Measurements from ENCODE around the gene PDSS2.

PDSS2 gene

GRCh38 chr6:107235511-107235910 lies 223.9 kb downstream of the PDSS2 start:
- Histone ChIP-seq H3K79me2 (ENCODE audit: insufficient read depth, low read length) (no peaks in the 10 kb centered on the region), H3K27ac (ENCODE audit: low read depth, low read length) (no peak overlapping the region), H3K36me3 (ENCODE audit: low read length) (no peaks in the 10 kb centered on the region), H3K4me2 (ENCODE audit: low read depth, low read length, poor library complexity, severe bottlenecking) (no peak overlapping the region), H2AFZ (ENCODE audit: low read depth, low read length, severe bottlenecking) (no peak overlapping the region), H3K9me3 (ENCODE audit: insufficient read depth, low read length) (no peaks in the 10 kb centered on the region), H3K9ac (ENCODE audit: low read length) (no peak overlapping the region), H3K27me3 (ENCODE audit: low read length) (no peaks in the 10 kb centered on the region), H3K4me3 (ENCODE audit: insufficient read depth, low read length, poor library complexity, severe bottlenecking) (no peak overlapping the region), H3K9me2 (replicated peaks; ENCODE audit: insufficient read depth, low read length) (no peaks in the 10 kb centered on the region), H4K20me1 (ENCODE audit: low read depth, low read length) (no peaks in the 10 kb centered on the region), H3F3A (ENCODE audit: insufficient read depth) (no peaks in the 10 kb centered on the region)
- no peak for TF ChIP-seq EZH2phosphoT487 (conservative IDR thresholded peaks at IDR 0.05; ENCODE audit: low read length)
- TF ChIP-seq, protein P1, sequence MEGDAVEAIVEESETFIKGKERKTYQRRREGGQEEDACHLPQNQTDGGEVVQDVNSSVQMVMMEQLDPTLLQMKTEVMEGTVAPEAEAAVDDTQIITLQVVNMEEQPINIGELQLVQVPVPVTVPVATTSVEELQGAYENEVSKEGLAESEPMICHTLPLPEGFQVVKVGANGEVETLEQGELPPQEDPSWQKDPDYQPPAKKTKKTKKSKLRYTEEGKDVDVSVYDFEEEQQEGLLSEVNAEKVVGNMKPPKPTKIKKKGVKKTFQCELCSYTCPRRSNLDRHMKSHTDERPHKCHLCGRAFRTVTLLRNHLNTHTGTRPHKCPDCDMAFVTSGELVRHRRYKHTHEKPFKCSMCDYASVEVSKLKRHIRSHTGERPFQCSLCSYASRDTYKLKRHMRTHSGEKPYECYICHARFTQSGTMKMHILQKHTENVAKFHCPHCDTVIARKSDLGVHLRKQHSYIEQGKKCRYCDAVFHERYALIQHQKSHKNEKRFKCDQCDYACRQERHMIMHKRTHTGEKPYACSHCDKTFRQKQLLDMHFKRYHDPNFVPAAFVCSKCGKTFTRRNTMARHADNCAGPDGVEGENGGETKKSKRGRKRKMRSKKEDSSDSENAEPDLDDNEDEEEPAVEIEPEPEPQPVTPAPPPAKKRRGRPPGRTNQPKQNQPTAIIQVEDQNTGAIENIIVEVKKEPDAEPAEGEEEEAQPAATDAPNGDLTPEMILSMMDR (IDR thresholded peaks at IDR 0.05; ENCODE audit: insufficient read depth, low read length, poor library complexity, severe bottlenecking), result no peak

- Histone ChIP-seq H3K27me3 (ENCODE audit: low read length) (no peaks in the 10 kb centered on the region), H3K4me2 (ENCODE audit: low read depth, low read length, poor library complexity, severe bottlenecking) (no peak overlapping the region), H4K20me1 (ENCODE audit: low read depth, low read length) (no peaks in the 10 kb centered on the region), H3K9me3 (ENCODE audit: insufficient read depth, low read length) (no peaks in the 10 kb centered on the region), H3K9me2 (replicated peaks; ENCODE audit: insufficient read depth, low read length) (no peaks in the 10 kb centered on the region), H3K79me2 (ENCODE audit: insufficient read depth, low read length) (no peaks in the 10 kb centered on the region), H3K27ac (ENCODE audit: low read depth, low read length) (no peak overlapping the region), H3K36me3 (ENCODE audit: low read length) (no peaks in the 10 kb centered on the region), H3K4me3 (ENCODE audit: insufficient read depth, low read length, poor library complexity, severe bottlenecking) (no peak overlapping the region), H2AFZ (ENCODE audit: low read depth, low read length, severe bottlenecking) (no peak overlapping the region), H3F3A (ENCODE audit: insufficient read depth) (no peaks in the 10 kb centered on the region), H3K9ac (ENCODE audit: low read length) (no peak overlapping the region)
- TF ChIP-seq EZH2phosphoT487 (conservative IDR thresholded peaks at IDR 0.05; ENCODE audit: low read length), result no peak
- TF ChIP-seq, protein P1 (IDR thresholded peaks at IDR 0.05; ENCODE audit: insufficient read depth, low read length, poor library complexity, severe bottlenecking), result no peak
Measured at GRCh38 chr6:107235007-107235406, 224.4 kb downstream of the PDSS2 start.

DNA sequence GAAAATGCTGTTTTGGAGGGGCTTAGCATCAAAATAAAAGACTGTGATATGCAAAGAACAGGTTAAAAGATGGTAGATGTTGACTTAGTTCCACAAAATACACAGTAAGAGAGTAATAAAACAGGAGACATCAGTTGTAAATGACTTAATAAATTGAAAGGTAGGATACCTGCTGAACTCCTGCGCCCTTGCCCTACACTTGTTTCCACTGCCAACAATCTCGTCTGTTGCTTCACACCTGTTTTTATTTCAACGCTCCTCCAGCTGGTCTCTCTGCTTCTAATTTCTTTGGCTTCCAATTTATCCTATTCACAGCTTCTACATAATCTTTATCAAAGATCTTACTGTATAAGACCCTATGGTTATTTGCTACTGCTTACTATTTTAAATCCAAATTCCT lies 228.1 kb downstream of the PDSS2 start:
- Histone ChIP-seq H2AFZ (ENCODE audit: low read depth, low read length, severe bottlenecking) (no peak overlapping the region), H3K9me2 (replicated peaks; ENCODE audit: insufficient read depth, low read length) (no peaks in the 10 kb centered on the region), H3K79me2 (ENCODE audit: insufficient read depth, low read length) (no peaks in the 10 kb centered on the region), H4K20me1 (ENCODE audit: low read depth, low read length) (no peaks in the 10 kb centered on the region), H3F3A (ENCODE audit: insufficient read depth) (no peaks in the 10 kb centered on the region), H3K9ac (ENCODE audit: low read length) (no peak overlapping the region), H3K27ac (ENCODE audit: low read depth, low read length) (no peak overlapping the region), H3K4me3 (ENCODE audit: insufficient read depth, low read length, poor library complexity, severe bottlenecking) (no peak overlapping the region), H3K9me3 (ENCODE audit: insufficient read depth, low read length) (no peaks in the 10 kb centered on the region), H3K4me2 (ENCODE audit: low read depth, low read length, poor library complexity, severe bottlenecking) (no peak overlapping the region), H3K27me3 (ENCODE audit: low read length) (no peaks in the 10 kb centered on the region), H3K36me3 (ENCODE audit: low read length) (no peaks in the 10 kb centered on the region)
- TF ChIP-seq, protein P1 (IDR thresholded peaks at IDR 0.05; ENCODE audit: insufficient read depth, low read length, poor library complexity, severe bottlenecking), result no peak
- TF ChIP-seq EZH2phosphoT487 (conservative IDR thresholded peaks at IDR 0.05; ENCODE audit: low read length), result no peak

All from SU-DHL-6 (cell line).